ENCODE results near the gene PSMB11. TPM values are rescaled to one million over a fixed set of nuclear protein-coding genes. Genes with fewer than 3 reads are reported as not detected.
"Not testable (repeated sequence)": the region's sequence is repeated elsewhere in the genome, so short reads cannot be mapped to it uniquely, and the experiment has no call there.

PSMB11 gene
- total and polyA plus RNA-seq, 5 experiments from 2014 or later: 0.12 to 0.36 (median 0.23) TPM; not detected in 2

GRCh38 chr14:23005451-23006187, 36.4 kb upstream of the PSMB11 start:
- peak overlapping the region in 8 of 10 donors; percentile 45 to 98 (median 96) for H3K27ac Mint-ChIP-seq
- H3K36me3 Mint-ChIP-seq: no peaks in the 10 kb centered on the region
- no peaks in the 10 kb centered on the region for H3K9me3 Mint-ChIP-seq
- peaks cover 12 to 48% (median 36%) of the 10 kb centered on the region in 4 donors for H3K4me1 Mint-ChIP-seq
- peak overlapping the region; percentile 93 to 98 (median 94) for H3K4me3 Mint-ChIP-seq
- ATAC-seq: no peak
- DNase-seq: no peak
- no peaks in the 10 kb centered on the region for H3K27me3 Mint-ChIP-seq
- POLR2A ChIA-PET: interaction anchor here (0.7 to 3.8 kb wide), 15 partner anchors 8 to 443 kb away, joined by 3 to 37 read pairs (median 12); partner anchors contain the start of genes ACIN1, AJUBA, C14orf119 and CDH24

- no peaks in the 10 kb centered on the region for H3K27me3 Mint-ChIP-seq
- POLR2A ChIA-PET: interaction anchor here (0.7 to 3.8 kb wide), 22 partner anchors 8 to 1480 kb away, joined by 3 to 37 read pairs (median 8); partner anchors contain the start of genes ACIN1, AJUBA, C14orf119 and CDH24
- peak overlapping the region; percentile 93 to 98 (median 94) for H3K4me3 Mint-ChIP-seq
- DNase-seq: no peak
- no peak for ATAC-seq
- peak overlapping the region in 9 of 10 donors; percentile 92 to 98 (median 97) for H3K27ac Mint-ChIP-seq
- peaks cover 13 to 48% (median 37%) of the 10 kb centered on the region in 4 donors for H3K4me1 Mint-ChIP-seq
- H3K9me3 Mint-ChIP-seq: no peaks in the 10 kb centered on the region
- no peaks in the 10 kb centered on the region for H3K36me3 Mint-ChIP-seq
These were observed 35.9 kb upstream of the PSMB11 start for GRCh38 chr14:23006188-23006534.

- Mint-ChIP-seq H3K9me3 (no peaks in the 10 kb centered on the region), H3K4me1 (peaks cover 16 to 50% (median 41%) of the 10 kb centered on the region in 4 donors), H3K27ac (peak overlapping the region; percentile 92 to 98 (median 97)), H3K4me3 (peak overlapping the region; percentile 93 to 98 (median 94)), H3K36me3 (no peaks in the 10 kb centered on the region), H3K27me3 (no peaks in the 10 kb centered on the region)
- POLR2A ChIA-PET: interaction anchor here (0.6 to 3.8 kb wide), 36 partner anchors 9 to 1481 kb away, joined by 3 to 37 read pairs (median 5); partner anchors contain the start of genes ACIN1, AJUBA, C14orf119 and CDH24
- ATAC-seq (peak; percentile 95 to 96), DNase-seq (peak; percentile 94 to 99 (median 97))
These were observed 35.2 kb upstream of the PSMB11 start for GRCh38 chr14:23006544-23007419.

- peak overlapping the region in 9 of 10 donors; percentile 21 to 99 (median 93) for H3K4me3 Mint-ChIP-seq
- H3K4me1 Mint-ChIP-seq: peaks cover 16 to 50% (median 41%) of the 10 kb centered on the region in 4 donors
- POLR2A ChIA-PET: interaction anchor here (2.4 to 3.8 kb wide), 3 partner anchors 20 to 86 kb away, joined by 7 to 26 read pairs (median 20); partner anchors contain the start of genes ACIN1 and C14orf119
- peak overlapping the region in 9 of 10 donors; percentile 47 to 97 (median 54) for H3K27ac Mint-ChIP-seq
- DNase-seq: no peak
- no peaks in the 10 kb centered on the region for H3K9me3 Mint-ChIP-seq
- ATAC-seq: no peak
- no peaks in the 10 kb centered on the region for H3K36me3 Mint-ChIP-seq
- H3K27me3 Mint-ChIP-seq: no peaks in the 10 kb centered on the region
These were observed 33.2 kb upstream of the PSMB11 start for GRCh38 chr14:23008831-23009230.

- ATAC-seq: no peak
- POLR2A ChIA-PET: interaction anchor here (0.5 kb wide), 1 partner anchor 88 kb away, joined by 6 read pairs; no protein-coding TSS in a partner anchor
- no peak for DNase-seq
- Mint-ChIP-seq H3K27ac (peak overlapping the region; percentile 82 to 97 (median 93)), H3K9me3 (no peaks in the 10 kb centered on the region), H3K4me3 (peak overlapping the region; percentile 90 to 99 (median 94)), H3K27me3 (no peaks in the 10 kb centered on the region), H3K4me1 (peaks cover 16 to 50% (median 41%) of the 10 kb centered on the region in 4 donors), H3K36me3 (no peaks in the 10 kb centered on the region)
These were observed 32.5 kb upstream of the PSMB11 start for GRCh38 chr14:23009483-23009938.

- POLR2A ChIA-PET: interaction anchor here (0.9 to 2.2 kb wide), 4 partner anchors 15 to 85 kb away, joined by 3 to 10 read pairs (median 6); partner anchors contain the start of genes ACIN1 and C14orf119
- ATAC-seq (peak; percentile 19 to 35), DNase-seq (peak; percentile 62 to 85 (median 73))
- H3K27ac Mint-ChIP-seq: peak within 1 kb of the TSS; percentile 82 to 99 (median 98)
- H3K4me3 Mint-ChIP-seq: peak within 1 kb of the TSS; percentile 92 to 99 (median 96)
- peaks cover 13 to 48% (median 39%) of the 10 kb centered on the region in 4 donors for H3K4me1 Mint-ChIP-seq
- H3K27me3 Mint-ChIP-seq: no peaks in the 10 kb centered on the region
- no peaks in the 10 kb centered on the region for H3K36me3 Mint-ChIP-seq
- H3K9me3 Mint-ChIP-seq: no peaks in the 10 kb centered on the region
These were observed 31.9 kb upstream of the PSMB11 start, which contains the start of gene C14orf93 for GRCh38 chr14:23009939-23010726. TSS of gene C14orf93 (minus strand) at chr14:23010143. CDS start at chr14:22999023, 11,120 bp downstream.

- DNase-seq (no peak), ATAC-seq (no peak)
- Mint-ChIP-seq H3K9me3 (no peaks in the 10 kb centered on the region), H3K36me3 (no peaks in the 10 kb centered on the region), H3K4me3 (no peak overlapping the region), H3K27me3 (peaks cover 0 to 3% (median 0%) of the 10 kb centered on the region in 5 donors), H3K27ac (peak overlapping the region in 3 of 10 donors; percentile 58 to 81 (median 76)), H3K4me1 (peaks cover 12 to 23% (median 22%) of the 10 kb centered on the region in 4 donors)
- POLR2A ChIA-PET: interaction anchor here (0.5 to 1.1 kb wide), 3 partner anchors 8 to 189 kb away, joined by 3 read pairs; no protein-coding TSS in a partner anchor
These were observed 28.8 kb upstream of the PSMB11 start for GRCh38 chr14:23013054-23013748.

- H3K36me3 Mint-ChIP-seq, H3K9me3 Mint-ChIP-seq, H3K4me3 Mint-ChIP-seq, H3K27me3 Mint-ChIP-seq, DNase-seq, H3K27ac Mint-ChIP-seq, ATAC-seq: not testable (repeated sequence)
- POLR2A ChIA-PET: interaction anchor here (0.5 to 1.1 kb wide), 3 partner anchors 17 to 189 kb away, joined by 3 to 5 read pairs (median 3); no protein-coding TSS in a partner anchor
- peaks cover 12 to 18% (median 17%) of the 10 kb centered on the region in 4 donors for H3K4me1 Mint-ChIP-seq
These were observed 28.3 kb upstream of the PSMB11 start for GRCh38 chr14:23013749-23014054.

- Mint-ChIP-seq H3K4me3 (peak overlapping the region in 2 of 10 donors; percentile 0 to 22), H3K27me3 (peaks cover 0 to 3% (median 0%) of the 10 kb centered on the region in 5 donors), H3K36me3 (no peaks in the 10 kb centered on the region), H3K27ac (peak overlapping the region in 3 of 10 donors; percentile 56 to 86 (median 66)), H3K4me1 (peaks cover 6 to 8% (median 7%) of the 10 kb centered on the region in 4 donors), H3K9me3 (no peaks in the 10 kb centered on the region)
- ATAC-seq (no peak), DNase-seq (no peak)
- POLR2A ChIA-PET: interaction anchor here (1.2 to 1.7 kb wide), 2 partner anchors 9 to 18 kb away, joined by 3 to 6 read pairs; no protein-coding TSS in a partner anchor
These were observed 26.4 kb upstream of the PSMB11 start for GRCh38 chr14:23015618-23016017.

GRCh38 chr14:23017091-23017490, 24.9 kb upstream of the PSMB11 start:
- Mint-ChIP-seq H3K27ac (no peak overlapping the region), H3K27me3 (peaks cover 0 to 3% (median 0%) of the 10 kb centered on the region in 5 donors), H3K4me1 (peaks cover 12 to 20% (median 15%) of the 10 kb centered on the region in 4 donors), H3K9me3 (no peaks in the 10 kb centered on the region), H3K36me3 (no peaks in the 10 kb centered on the region), H3K4me3 (no peak overlapping the region)
- POLR2A ChIA-PET: interaction anchor here (0.7 kb wide), 1 partner anchor 21 kb away, joined by 3 read pairs; no protein-coding TSS in a partner anchor
- no peak for ATAC-seq
- no peak for DNase-seq

GRCh38 chr14:23018107-23018506, 23.9 kb upstream of the PSMB11 start:
- H3K4me1 Mint-ChIP-seq: peaks cover 17 to 28% (median 22%) of the 10 kb centered on the region in 4 donors
- H3K4me3 Mint-ChIP-seq: no peak overlapping the region
- H3K9me3 Mint-ChIP-seq: no peaks in the 10 kb centered on the region
- POLR2A ChIA-PET: interaction anchor here (0.7 to 1.0 kb wide), 2 partner anchors 11 to 38 kb away, joined by 3 to 4 read pairs; no protein-coding TSS in a partner anchor
- peaks cover 0 to 3% (median 0%) of the 10 kb centered on the region in 5 donors for H3K27me3 Mint-ChIP-seq
- ATAC-seq: no peak
- no peaks in the 10 kb centered on the region for H3K36me3 Mint-ChIP-seq
- no peak for DNase-seq
- no peak overlapping the region for H3K27ac Mint-ChIP-seq
